HPDE6-E6E7 (cell line): ENCODE data around the gene PRKG2.
"Not testable (repeated sequence)": the region's sequence is repeated elsewhere in the genome, so short reads cannot be mapped to it uniquely, and the experiment has no call there.

Source experiments
- DNase-seq: peaks from one replicate; pipeline ENCODE4 v3.0.0; 2011; ENCODE audit warnings: missing footprints; ENCODE audit errors: extremely low spot score

The PRKG2 gene, protein sequence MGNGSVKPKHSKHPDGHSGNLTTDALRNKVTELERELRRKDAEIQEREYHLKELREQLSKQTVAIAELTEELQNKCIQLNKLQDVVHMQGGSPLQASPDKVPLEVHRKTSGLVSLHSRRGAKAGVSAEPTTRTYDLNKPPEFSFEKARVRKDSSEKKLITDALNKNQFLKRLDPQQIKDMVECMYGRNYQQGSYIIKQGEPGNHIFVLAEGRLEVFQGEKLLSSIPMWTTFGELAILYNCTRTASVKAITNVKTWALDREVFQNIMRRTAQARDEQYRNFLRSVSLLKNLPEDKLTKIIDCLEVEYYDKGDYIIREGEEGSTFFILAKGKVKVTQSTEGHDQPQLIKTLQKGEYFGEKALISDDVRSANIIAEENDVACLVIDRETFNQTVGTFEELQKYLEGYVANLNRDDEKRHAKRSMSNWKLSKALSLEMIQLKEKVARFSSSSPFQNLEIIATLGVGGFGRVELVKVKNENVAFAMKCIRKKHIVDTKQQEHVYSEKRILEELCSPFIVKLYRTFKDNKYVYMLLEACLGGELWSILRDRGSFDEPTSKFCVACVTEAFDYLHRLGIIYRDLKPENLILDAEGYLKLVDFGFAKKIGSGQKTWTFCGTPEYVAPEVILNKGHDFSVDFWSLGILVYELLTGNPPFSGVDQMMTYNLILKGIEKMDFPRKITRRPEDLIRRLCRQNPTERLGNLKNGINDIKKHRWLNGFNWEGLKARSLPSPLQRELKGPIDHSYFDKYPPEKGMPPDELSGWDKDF

DNA sequence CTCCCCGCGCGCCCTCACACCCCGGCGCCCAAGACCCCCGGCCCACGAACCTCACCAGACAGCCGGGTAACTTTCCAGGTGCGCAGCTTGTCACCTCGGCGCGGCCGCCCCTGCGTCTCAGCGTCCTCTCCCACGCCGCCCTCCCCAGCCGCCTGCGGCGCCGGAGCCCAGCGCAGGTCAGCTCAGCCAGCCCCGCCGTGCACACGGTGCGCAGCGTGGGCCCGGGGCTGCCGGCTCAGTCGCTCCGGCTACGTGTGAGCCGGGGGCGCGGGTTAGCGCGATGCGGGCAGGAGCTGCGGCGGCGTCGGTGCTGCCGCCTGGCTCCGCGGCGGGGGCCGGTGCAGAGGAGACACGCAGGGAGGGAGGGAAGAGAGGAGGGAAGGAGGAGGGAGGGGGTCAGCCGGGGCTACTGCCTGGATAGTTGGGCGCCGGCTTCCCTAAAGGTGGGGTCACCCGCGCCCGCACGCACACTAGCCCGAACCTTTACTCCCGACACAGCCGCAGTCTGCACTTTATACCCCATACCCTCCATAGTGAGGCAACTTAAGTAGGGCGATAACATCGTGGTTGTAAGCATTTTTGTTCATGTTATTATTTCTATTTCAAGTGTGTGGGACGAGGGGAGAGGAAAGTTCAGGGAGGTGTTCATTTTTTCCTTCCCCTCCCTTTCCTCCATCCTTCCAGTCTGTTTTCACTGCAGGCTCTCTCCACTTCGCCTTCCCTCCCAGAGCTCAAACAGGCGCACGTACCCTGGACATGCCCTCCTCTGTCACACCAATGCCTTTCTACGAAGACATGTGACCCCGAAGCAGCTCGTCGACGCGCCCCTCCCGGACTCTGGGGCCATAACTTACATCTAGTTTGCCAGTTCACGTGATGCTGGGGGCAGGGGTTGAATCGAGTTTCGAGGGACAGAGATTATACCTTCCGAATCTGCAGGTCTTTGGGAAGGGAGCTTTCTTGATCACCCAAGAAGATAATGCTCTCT lies at the start of gene PRKG2:
Gene PRKG2 (minus strand): TSS at position 342 of the 988 bp plus-strand sequence. CDS start 10,175 bp downstream, outside the sequence.
- no peak for DNase-seq

DNA sequence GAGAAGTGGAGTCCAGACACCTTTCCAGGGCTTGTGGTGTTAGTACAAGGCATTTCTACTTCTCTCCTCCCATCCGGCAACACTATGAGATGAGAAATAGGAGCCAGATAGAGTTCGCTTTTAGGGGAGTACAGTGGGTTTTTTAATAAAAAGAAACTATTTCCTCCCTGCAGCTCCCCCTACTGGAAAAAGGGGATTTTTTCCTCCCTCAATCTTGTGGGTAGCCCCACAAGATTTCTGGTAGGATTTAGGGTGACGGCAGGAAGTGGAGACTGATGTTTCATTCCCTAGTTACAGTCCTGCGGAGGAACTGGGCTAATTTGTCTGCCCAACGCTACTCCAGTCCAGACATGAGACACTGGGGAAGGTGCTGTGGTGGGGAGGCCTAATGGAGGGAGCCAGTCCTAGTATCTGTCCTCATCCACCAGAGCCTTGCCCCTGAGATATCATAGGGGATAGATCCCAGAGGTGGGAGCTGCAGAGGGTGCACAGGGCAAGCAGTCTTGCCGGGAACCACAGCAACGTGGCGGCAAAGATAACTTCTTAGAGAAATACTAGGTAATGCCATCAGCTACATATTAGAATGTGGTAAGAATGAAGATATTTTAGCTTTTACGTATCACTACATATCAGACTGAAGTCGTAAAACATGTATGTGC lies 45.5 kb upstream of the PRKG2 start:
- DNase-seq, result peak; percentile 10

DNA sequence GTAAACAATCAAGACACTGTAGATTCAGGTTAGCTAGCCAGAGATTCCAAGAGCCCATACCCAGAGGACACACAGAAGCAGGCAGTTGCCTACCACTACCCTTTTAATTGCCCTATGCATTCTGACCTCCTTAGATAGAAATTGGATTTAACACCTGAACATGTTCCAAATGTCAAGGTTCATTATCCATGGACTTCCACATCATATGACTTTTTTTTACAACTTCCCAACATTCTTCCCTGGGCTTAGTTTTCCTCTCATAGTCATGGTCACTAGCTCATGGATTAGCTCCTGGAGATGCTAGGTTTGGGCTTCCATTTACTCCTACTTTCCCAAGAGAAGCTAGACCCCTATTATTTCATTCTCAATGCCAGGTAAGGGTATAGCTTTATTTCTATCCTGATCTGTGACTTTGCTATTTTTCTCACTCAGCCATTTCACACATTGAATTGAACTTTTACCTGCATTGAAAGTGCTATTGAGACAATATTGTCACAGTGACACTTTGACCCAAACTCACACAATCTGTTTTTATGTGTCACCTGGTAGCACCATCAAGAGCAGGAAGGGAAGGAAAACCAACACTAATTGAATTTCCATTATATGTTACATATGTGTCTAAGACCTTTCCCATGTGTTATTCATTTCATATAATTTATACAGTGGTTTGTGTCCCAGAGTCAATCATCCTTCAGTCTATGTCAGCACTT lies 44.0 kb upstream of the PRKG2 start:
- no peak for DNase-seq

DNA sequence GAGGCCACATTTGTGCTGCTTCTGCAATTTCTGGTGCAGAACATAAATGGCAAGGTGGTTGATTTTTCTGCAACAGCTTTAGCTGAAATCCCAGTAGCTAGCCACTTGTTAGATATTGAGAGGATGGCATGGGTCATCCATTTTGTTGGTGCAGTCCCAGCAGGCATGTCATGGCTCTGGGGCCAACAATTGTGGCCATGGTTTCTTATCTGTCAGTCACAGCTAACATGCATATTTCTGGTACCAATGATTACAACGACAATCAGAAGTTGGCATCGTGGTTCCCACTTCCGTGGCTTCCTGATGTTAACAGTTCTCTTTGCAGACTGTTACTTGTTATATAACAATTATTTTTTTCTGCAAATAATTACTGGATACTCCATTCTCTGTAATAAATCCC lies 42.8 kb upstream of the PRKG2 start:
- DNase-seq, result no peak

DNA sequence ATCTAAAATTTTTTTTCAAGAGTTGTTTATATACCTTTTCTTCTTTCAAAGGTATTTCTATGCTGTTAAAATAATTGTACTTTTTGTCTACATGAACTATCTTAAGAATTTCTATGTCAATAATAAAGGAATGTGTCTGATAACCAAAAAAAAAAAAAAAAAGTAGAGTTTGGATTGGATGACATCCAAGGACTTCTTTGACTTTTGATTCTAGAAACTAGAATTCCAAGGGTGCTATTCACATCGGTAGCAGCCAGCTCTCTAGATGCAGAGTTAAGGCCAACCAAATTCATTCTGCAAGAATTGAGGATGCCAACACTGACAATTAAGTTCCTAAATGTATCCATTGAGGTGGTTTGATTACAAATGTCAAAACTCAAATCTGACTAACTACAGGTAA lies 42.0 kb upstream of the PRKG2 start:
- no peak for DNase-seq

DNA sequence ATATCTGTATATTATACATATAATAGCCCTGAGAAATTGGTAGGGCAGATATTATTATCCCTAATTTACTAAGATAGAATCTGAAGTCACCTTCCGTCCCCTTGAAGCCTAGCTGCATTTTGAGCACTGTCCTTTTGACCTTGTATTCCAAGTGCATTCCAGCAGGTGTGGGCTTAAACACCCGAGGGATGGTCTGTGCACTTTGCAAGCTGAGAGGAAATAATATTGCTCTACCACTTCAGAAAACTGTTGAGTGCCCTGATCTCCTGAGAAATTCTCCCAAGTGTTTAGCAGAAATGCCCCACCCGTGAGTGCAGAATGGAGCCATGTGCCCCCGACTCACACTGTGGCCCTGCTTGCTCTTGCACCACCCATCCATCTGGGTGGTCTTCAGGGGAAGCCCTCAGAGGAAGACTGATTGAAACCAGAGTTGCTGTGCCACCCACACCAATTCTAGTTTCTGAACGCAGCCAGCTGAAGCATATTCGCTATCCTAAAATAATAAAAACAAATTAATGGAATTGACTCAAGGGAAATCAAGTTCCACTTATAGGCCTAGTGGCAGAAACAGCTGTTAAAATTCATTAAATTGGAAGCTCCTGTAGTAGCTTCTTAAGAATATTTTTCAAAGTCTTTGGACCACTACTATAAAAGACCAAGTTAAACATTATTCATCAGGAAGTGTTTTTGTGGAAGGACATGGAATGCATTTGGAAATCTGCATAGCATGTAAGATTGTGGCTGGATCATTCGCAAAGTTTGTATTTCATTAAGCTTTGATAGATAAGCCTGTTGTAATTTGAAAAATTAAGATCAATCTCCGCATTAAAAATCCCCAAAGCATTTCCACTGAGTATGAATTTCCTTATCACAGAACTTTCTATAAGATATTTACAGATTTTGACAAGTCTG lies 41.3 kb upstream of the PRKG2 start:
- no peak for DNase-seq

DNA sequence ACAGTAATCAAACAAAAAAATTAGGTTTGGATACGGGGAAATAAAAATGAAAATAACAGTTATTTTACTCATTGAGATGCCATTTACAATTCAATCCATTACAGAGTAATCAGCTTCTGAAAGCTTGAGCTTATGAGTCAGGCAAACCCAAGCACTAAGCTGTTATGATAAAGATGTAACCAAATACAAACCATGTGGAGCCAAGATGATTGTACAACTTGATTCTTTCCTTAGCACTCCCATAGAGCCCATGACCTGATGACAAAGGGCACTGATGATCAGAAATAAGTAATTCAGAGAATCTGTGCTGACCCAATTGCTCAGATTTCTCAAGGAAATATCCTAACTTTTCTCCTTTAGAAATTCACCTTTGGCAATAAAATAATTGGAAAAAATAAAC lies 40.5 kb upstream of the PRKG2 start:
- DNase-seq, result no peak

DNA sequence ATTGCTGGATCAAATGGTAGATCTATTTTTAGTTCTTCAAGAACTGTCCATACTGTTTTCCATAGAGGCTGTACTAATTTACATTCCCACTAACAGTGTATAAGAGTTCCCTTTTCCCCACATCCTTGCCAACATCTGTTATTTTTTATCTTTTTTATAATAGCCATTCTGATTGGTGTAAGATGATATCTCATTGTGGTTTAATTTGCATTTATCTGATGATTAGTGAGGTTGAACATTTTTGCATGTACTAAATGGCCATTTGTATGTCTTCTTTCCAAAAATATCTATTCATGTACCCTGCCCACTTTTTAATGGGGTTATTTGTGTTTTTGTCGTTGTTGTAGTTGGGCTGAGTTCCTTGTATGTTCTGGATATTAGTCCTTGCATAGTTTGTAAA lies 35.4 kb upstream of the PRKG2 start:
- DNase-seq, result no peak

DNA sequence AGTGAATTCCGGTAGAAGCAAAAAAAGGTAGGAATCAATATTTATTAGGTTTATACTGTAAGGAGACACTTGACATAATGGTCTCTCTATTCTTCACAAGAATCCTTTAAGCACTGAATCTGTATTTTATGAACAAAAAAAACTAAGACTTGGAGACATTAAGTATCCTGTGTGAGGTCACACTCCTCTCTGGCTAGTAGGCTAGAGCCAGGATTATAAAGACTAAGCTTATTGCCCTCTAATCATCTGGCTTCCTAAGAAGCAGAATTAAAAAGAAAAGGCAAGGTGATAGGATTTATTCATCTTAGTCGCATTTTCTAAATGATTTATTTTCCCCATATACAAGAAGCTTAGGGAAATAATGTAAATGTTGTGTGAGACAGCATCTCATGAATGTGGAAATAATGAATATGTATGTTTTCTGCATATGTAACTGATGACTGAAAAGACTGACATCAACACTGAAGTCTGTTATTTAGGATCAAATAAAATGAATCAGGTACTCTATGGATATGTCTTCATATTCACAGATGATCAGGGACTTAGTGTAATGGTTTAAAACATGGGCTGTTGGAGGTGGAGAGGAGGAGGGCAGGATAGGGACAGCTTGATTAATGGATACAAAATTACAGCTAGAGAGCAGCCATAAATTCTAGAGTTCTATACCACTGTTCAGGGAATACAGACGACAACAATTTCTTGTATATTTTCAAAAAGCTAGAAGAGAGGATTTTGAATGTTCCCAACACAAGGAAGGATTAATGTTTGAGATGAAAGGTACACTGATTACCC lies 30.4 kb upstream of the PRKG2 start:
- no peak for DNase-seq

DNA sequence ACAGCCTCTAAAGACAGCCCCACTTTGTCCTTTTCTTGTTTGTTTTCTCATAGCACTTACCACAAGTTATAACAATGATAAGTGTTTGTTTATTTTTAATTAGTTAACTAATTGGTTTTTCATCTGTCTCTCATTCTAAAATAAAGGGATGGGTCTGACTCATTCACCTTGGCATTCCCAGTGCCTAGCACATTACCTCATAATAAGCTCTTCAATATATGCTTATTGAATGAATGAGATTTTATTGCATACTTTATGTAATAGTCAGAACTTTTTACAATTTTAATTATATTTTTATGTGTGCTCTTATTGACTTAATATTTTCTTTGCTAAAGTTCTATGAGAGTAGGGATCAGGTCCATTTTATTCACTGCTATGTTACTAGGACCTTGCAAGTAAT lies 22.8 kb upstream of the PRKG2 start:
- no peak for DNase-seq

DNA sequence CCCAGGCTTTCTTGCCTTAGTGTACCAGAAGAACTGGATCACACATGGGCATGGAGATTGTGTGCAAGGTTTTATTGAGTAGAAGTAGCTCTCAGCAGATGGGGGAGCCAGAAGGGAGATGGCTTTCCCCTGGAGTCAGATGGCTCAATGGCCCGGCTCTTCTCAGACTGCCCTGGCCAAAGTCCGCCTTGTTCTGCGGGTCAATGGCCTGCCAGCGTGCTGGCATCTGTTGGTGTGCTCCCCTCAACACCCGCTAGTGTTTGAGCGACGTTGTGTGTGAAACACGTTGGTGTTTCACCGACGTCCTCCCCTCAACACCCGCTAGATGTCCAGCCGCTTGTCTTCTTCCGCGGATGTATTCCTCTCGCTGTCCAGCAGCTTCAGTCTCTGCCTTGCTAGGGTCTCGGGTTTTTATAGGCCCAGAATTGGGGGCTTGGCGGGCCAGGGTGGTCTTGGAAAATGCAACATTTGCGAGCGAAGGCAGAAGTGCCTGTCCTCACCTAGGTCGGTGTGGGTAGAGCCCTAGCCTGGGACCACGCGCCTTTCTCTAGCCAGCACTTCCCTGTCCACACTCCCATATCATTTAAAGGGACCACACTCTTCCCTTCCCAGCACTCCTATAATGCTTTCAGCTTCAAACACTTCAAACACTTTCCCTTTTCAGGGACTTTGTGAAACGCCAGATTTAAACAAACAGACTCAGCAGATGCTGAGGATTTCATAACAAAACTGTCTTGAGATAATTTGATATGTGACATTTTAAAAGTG lies 21.1 kb upstream of the PRKG2 start:
- no peak for DNase-seq

DNA sequence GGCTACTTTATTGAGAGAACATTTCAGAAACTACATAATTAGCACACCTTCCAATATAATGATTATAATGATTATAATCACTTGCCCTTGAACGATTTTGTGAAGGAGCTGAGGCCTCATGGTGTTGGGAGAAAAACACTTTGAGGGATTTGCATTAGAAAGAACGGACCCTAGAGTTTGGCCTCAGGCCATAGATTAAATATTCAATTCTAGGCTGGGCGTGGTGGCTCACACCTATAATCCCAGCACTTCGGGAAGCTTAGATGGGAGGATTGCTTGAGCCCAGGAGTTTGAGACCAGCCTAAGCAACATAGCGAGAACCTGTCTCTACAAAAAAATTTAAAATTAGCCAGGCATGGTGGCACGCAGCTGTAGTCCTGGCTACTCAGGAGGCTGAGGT lies 12.9 kb upstream of the PRKG2 start:
- no peak for DNase-seq

DNA sequence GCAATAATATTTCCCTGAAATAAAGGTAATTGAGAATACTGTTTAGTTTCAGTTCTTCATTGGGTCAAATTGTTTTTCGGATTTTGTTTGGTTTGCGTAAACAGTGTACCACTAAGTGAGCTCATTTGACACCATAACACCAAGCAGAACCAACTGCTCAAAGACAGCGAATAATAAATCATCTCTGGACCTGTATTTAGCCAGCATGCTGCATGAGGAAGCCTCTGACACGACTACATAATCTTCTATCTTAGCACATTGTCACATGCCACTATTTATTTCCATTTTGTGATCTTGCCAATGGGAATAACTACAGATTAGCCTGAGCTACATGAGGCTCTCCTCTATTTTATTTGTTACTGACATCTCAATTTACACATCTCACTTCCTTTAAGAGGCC lies 12.1 kb upstream of the PRKG2 start:
- no peak for DNase-seq

DNA sequence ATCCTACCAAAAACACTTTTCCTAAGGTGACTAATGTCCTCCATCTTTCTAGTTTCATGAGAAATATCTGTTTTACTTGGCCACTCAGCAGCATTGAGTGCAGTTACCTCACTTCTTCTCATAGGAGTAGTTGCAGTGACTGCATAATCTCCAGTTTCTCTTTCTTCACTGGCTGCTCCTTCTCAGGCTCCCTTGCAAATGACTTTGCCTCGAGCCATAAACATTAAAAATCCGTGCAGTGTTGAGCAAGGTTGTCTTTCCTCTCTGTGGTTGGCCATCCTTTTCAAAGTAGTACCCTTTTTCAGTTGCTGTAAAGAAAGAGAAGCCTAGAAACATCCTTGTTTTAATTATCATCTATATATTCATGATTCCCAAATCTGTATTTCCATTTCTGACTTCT lies 10.2 kb upstream of the PRKG2 start:
- DNase-seq, result no peak

DNA sequence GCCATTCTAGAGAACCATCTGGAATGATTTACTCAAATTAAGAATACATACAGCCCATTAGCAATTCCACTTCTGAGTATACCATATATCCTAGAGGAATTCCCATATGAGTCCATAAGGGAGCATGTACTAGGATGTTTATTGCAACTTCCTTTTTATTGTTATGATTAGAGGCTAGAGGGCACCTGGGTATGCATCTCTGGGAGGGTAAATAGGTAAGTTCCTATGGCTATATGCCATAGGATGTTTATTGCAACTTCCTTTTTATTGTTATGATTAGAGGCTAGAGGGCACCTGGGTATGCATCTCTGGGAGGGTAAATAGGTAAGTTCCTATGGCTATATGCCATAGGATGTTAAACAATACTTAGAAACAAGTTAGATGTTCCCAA lies 7.1 kb upstream of the PRKG2 start:
- not testable (repeated sequence) for DNase-seq

DNA sequence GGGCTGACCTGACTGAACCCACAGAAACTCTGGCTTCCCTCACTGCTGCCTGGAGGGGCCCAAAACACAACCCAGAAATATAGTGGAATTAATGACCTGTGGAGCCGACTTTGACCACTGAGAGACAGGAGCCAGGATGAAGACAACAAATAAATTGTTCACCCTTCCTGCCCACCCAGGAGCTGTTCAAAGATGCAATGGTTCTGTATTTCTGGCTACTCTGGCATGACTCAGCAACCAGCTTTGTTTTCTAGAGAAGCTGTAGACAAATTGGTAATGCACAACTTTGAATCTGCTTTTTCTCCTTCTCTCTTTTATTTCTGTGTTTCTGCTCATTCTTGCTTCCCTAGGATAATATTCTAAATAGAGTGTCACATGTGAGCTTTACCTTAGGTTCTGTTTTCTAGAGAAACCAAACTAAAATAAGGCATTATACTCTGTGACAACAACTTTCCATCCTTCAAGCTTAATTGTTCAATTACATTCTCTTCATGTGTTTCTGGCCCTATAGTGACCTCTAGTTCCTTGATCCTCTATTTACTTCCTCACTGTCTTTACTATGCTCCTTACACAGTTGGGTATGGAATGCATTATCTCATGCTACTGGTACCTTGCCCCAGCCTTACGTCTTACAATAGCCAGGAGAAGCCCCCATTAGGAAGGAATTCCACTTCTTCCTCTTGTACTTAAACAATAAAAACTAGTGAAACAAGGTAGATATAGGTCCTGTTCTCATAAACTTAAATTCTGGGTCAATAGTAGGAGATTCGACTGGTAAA lies 6.5 kb upstream of the PRKG2 start:
- no peak for DNase-seq

DNA sequence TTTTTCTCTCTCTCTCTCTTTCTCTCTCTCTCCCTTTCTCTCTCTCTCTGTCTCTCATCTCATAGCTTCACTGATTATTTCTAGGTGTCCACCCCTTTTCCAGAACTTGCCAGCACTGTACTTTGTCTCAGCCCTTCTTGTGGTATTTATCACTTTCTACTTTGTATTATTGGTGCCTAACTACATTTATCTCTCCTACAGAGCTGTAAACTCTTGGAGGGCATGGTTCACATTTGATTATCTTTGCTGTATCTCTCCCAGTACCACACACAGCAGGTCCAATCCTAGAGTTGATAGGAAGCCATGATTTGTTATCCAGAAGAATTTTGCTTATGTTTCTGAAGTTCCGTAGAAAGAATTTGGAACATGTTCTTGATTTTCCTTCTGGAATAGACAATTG lies 5.2 kb upstream of the PRKG2 start:
- DNase-seq, result no peak
